Right renal pelvis (tissue), 4 donors: ENCODE results near the gene MFAP5. TPM values are rescaled to one million over a fixed set of nuclear protein-coding genes. Genes with fewer than 3 reads are reported as not detected.
"Not testable (repeated sequence)": the region's sequence is repeated elsewhere in the genome, so short reads cannot be mapped to it uniquely, and the experiment has no call there.

Experiments used
- DNase-seq, 4 donors: peaks; one replicate each; pipeline ENCODE4 v3.0.0-alpha.2; 2013; ENCODE audit warnings: low read depth in 4 of 4, low spot score in 3 of 4, missing footprints in 1 of 4
- polyA plus RNA-seq, 4 donors: library from polyadenylated mRNA; unstranded; fragments of 120-200 nt; gene quantifications; one replicate each; pipeline ENCODE4 v1.2.1, GENCODE V29; 2013; ENCODE audit not compliant: insufficient read length in 4 of 4

The MFAP5 gene
- polyA plus RNA-seq, 4 donors = 0.79 to 13.5 (median 2.4) TPM

DNA sequence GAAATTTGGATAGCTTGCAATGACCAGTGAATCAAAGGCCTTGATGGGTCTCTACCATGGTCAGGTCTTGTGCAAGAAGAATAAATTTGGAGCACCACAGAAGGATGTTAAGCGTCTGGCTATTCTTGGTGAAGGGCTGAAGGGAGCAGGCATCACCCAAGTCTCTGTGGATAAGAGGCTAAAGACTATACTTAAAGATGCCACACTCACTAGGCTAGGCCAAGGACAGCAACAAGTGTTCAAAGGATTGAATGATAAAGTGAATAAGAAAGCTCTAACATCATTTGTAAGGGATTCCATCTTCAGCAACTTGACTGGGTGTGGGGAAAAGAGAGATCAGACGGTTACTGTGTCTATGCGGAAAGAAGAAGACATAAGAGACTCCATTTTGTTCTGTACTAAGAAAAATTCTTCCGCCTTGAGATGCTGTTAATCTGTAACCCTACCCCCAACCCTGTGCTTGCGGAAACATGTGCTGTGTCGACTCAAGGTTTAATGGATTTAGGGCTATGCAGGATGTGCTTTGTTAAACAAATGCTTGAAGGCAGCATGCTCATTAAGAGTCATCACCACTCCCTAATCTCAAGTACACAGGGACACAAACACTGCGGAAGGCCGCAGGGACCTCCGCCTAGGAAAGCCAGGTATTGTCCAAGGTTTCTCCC lies 27.2 kb downstream of the MFAP5 start:
- not testable (repeated sequence) for DNase-seq

DNA sequence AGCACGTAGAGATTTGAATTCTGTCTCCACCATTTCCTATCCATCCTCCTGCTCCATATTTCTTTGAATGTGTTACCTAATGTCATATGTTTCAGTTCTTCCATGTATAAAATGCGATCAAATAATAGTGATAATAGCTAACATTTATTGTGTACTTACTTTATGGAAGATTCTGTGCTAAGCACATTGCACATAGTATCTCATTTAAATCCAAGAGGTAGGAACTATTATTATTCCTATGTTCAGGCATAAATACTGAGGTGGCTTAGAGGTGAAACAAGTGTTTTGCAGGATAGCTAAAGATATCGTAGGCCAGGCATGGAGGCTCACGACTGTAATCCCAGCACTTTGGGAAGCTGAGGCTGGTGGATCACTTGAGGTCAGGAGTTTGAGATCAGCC lies 32.5 kb downstream of the MFAP5 start:
- DNase-seq = no peak

DNA sequence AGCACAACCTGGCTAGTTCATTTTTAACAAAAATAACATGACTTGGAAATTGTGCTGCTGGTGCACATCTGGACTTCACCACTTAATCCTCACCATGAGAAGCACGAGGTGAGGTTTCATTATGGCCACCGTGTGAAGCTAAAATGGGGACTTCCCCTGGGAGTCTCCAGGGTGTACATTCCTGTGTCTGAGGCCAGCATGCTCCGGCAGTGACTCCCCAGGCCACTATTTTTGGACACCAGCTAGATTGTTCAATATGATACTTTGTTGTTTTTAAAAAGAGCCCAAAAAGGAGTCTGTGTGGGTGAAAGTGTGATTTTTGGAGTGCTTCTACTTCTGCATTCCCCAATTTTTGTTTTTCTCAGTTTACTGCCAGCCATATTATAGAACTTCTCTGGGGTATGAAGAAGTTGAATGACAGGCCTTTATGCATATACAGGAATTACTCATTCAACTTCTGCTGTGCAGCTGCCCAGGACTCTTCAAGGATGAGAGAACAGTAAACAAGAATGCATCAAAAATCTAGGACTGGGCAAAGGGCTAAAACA lies 33.1 kb downstream of the MFAP5 start:
- DNase-seq = no peak

DNA sequence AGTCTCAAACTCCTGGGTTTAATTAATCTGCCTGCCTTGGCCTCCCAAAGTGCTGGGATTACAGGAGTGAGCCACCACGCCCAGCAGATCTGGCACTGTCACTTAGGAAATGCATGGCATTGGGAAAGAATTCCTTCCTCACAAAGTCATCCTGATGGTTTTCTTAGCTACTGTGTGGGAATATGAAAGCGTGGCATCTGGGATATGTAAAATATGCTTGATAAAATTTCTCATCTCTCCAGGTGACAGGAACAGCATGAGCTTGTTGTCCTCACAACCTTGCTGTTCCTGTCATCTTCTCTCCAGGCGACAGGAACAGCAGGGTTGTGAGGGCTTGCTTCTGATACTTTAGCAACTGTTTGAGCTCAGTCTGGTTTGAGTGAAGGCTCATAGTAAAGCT lies 33.9 kb downstream of the MFAP5 start:
- DNase-seq = no peak

DNA sequence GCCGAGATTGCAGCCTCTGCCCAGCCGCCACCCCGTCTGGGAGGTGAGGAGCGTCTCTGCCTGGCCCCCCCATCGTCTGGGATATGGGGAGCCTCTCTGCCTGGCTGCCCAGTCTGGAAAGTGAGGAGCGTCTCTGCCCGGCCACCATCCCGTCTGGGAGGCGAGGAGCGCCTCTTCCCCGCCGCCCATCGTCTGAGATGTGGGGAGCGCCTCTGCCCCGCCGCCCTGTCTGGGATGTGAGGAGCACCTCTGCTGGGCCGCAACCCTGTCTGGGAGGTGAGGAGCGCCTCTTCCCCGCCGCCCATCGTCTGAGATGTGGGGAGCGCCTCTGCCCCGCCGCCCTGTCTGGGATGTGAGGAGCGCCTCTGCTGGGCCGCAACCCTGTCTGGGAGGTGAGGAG lies 37.9 kb downstream of the MFAP5 start:
- not testable (repeated sequence) for DNase-seq

DNA sequence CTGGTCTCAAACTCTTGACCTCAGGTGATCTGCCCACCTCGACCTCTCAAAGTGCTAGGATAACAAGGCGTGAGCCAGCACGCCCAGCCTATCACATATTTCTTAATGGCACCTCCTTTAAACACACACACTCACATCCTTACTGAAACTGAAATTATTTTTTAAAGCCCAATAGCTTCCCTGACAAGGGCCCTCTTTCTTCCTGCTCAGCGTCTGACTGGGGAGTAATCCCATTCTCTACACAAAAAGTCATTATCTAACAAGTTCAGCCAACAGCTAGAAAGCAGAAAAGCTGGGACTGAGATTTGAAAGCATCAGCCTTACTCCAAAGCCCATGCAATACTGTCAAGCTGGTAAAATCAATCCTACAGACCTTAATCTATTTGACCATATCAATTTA lies 40.0 kb downstream of the MFAP5 start:
- no peak for DNase-seq

DNA sequence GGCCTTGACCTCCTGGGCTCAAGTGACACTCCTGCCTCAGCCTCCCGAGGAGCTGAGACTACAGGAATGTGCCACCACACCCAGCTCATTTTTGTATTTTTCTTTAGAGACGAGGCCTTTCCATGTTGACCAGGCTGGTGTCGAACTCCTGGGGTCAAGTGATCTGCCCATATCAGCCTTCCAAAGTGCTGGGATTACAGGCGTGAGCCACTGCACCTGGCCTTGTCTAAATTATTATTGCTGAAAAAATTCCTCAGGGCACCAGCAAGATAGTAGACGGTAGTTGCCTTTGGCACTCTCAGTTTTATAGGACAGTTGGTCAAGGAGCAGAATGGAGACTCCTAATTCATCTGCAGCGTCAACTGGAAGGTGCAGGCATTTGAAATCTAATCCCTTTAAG lies 47.4 kb downstream of the MFAP5 start:
- no peak for DNase-seq

DNA sequence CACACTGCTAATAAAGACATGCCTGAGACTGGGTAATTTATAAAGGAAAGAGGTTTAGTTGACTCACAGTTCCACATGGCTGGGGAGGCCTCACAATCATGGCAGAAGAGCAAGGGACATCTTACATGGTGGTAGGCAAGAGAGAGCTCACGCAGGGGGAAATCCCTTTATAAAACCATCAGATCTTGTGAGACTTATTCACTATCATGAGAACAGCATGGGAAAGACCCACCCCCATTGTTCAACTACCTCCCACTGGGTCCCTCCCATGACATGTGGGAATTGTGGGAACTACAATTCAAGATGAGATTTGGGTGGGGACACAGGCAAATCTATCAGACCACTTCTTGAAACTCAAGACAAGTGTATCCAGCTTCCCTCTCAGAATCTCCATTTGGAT lies 48.7 kb downstream of the MFAP5 start:
- not testable (repeated sequence) for DNase-seq

DNA sequence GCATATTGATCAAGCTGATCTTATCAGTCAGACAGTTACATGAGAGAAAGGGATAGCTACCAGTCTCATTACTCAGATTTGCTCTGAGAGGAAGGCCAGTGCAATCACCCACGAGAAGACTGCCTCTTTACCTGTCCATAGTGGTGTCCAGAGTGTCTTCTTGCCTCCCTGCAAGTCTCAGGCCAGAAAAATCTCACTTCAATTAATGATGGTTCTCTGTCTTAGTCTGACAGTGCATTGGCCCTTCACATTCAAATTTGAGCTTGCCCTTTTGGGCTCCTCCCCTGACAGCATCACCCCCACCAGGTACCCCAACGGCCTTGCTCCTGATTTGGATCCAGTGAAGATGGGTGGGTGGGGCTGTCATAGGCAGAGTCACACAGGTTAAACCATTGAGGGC lies 50.0 kb downstream of the MFAP5 start, which contains the start of gene AICDA:
Gene AICDA (minus strand): TSS at position 231 of the 400 bp plus-strand sequence. CDS start 92 bp downstream, at position 139.
- no peak for DNase-seq

DNA sequence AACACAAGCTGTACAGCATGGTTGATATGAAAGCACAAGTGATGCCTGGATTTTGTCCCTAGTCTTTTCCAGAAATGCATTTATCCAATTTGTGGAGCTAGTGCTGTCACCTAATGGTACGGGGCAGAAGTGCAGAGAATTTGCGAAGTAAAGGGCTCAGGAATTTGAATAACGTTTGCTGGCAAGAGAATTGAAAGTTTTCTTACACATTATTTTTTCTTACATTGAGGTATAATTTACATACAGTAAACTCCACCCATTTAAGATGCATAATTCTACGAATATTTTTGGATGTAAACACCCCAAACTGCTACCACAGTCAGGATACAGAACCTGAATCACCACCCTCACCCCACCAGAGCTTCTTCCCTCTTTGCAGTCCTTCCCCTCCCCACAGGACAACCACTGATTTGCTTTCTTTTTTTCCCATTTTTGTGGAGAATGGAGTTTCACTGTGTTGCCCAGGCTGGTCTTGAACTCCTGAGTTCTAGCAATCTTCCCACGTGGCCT lies 53.5 kb downstream of the MFAP5 start:
- DNase-seq = peak in 1 of 4 donors; percentile 38

DNA sequence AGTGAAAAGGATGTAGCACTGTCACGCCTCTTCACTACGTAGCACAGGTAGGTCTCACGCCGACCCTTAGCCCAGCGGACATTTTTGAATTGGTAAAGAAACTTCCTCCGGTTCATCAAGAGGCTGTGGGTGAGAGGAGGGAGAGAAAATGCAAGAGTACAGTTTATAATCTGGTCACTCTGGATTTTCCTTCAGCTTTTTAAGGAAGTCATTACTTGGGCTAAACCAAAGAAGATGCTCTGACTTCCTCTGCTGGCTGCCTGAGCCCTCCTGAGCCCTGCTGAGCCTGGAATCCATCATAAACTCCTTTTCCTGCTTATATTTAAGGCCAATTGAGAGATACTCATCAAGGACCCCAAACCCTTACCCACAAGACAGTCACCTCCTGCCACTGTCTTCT lies 55.7 kb downstream of the MFAP5 start:
- no peak for DNase-seq

DNA sequence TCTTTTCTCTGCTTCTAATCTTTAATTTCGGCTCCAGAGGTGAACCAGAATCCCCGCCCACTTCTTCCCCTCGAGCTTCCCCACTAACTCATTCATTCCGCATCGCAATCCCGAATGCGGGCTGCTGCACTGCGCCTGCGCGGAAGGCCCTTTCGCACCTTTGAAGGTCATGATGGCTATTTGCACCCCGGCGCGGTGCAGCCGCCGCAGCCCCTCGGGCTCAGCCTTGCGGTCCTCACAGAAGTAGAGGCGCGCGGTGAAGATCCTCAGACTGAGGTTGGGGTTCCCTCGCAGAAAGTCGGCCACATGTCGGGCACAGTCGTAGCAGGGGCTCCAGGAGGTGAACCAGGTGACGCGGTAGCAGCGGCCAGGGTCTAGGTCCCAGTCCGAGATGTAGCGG lies 57.6 kb downstream of the MFAP5 start:
- no peak for DNase-seq

DNA sequence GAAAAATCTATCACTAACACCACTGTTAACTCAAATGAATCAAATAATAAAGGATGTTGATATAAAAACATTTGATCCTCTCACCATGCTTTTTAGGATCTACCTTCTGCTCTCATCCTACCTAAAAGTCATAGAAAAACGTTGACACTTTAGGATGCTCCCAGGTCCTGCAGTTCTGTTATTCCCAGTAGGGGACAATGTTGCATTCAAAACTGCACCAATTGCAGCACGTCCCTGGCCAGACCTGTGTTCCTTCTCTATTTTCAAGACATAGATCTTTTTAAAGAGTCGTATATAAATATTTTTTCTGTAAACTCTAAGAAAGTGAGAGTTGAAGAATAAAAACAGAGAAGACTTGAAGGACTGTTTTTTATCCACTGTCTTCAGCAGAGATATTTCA lies 58.8 kb downstream of the MFAP5 start:
- no peak for DNase-seq

DNA sequence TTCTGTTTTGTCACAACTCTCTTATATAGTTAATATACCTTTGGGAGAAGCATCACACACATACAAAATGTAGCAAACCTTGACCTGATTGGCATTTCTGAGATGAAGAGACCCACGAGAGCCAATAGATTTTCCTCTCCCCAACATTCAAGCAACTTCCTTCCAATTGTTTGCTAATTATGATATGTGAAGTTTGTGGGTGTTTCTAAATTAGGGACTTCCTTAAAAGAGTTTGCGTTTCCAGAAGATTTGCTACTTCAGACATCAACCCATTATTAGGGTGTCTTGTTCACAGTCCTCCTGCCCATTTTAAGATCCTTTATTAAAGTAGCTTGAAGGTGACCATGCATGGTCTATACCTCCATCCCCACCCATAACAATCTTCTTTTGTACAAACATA lies 59.3 kb downstream of the MFAP5 start:
- DNase-seq = no peak

DNA sequence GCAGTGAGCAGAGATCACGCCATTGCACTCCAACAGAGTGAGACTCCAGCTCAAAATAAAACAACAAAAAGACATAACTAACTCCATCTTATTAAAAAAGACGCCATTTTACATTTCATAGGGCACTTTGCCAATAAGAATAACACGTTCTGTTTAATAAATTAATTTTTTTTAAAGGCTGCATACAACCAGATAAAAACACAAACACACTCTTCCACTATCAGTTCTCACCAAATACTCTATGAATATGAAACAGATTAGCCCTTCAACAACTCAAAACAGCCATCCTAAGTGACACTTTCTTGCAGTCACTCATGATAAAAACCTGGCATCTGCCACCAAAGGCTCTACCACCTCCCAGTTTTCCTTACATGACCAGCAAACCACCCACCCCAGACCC lies 66.1 kb downstream of the MFAP5 start:
- DNase-seq = no peak

Other genes starting within 250 kb of the MFAP5 start
- under 1 TPM; 0.08 to 0.18 (median 0.11) TPM for gene CLEC6A, start 206.9 kb downstream of the MFAP5 start, polyA plus RNA-seq
- under 1 TPM; 0.29 to 0.37 (median 0.32) TPM for gene CLEC4D, start 149.3 kb downstream of the MFAP5 start, polyA plus RNA-seq
- gene CLEC4E, start 121.9 kb downstream of the MFAP5 start, polyA plus RNA-seq = 1 to 10 TPM; 1.4 to 3.2 (median 2.0) TPM
- under 1 TPM; 0.49 to 0.55 (median 0.53) TPM for gene AICDA, start 50.0 kb downstream of the MFAP5 start, polyA plus RNA-seq
- 100 to 1,000 TPM in 3 of 4 donors, 10 to 100 TPM in 1; 85.4 to 106 (median 104) TPM for gene RIMKLB, start 35.2 kb upstream of the MFAP5 start, polyA plus RNA-seq
- under 1 TPM in 3 of 4 donors, not detected in 1; 0.06 to 0.40 (median 0.21) TPM for gene A2ML1, start 159.8 kb upstream of the MFAP5 start, polyA plus RNA-seq